GM12872 (cell line): ENCODE measurements around the gene B4GALNT3.

Experiments used
- TF ChIP-seq, protein P1 (sequence below): IDR thresholded peaks from 3 replicates; pipeline ENCODE4 v1.5.1; 2011; ENCODE audit warnings: low read depth, mild to moderate bottlenecking, low read length, moderate library complexity; ENCODE audit not compliant: insufficient read depth

Gene B4GALNT3

DNA sequence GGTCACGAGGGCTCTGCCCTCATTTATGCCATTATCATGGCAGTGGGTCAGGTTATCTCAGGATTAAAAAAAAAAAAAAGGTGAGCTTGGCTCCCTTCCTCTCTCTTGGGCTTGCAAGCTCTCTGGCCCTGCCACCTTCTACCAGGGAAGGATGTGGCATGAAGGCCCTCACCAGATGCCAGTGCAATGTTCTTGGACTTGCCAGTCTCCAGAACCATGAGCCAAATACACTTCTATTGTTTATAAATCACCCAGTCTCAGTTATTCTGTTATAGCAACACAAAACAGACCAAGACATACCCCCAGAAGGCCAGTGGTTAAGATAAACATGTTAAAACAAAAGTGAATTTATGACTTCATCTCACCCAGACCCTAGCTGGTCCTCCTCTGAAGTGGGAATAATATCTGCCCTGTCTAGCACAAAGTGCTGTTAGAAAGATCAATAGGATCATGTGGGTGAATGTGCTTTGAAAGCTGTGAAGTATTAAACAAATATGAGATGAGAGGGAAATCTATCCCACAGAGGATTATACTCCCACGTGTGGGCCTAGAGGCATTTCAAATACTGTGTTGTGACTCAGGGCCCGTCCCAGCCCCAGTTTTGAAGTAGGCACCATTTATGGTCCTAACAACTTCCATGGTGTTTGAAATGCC lies 114.9 kb downstream of the B4GALNT3 start:
- TF ChIP-seq, protein P1, sequence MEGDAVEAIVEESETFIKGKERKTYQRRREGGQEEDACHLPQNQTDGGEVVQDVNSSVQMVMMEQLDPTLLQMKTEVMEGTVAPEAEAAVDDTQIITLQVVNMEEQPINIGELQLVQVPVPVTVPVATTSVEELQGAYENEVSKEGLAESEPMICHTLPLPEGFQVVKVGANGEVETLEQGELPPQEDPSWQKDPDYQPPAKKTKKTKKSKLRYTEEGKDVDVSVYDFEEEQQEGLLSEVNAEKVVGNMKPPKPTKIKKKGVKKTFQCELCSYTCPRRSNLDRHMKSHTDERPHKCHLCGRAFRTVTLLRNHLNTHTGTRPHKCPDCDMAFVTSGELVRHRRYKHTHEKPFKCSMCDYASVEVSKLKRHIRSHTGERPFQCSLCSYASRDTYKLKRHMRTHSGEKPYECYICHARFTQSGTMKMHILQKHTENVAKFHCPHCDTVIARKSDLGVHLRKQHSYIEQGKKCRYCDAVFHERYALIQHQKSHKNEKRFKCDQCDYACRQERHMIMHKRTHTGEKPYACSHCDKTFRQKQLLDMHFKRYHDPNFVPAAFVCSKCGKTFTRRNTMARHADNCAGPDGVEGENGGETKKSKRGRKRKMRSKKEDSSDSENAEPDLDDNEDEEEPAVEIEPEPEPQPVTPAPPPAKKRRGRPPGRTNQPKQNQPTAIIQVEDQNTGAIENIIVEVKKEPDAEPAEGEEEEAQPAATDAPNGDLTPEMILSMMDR = no peak

DNA sequence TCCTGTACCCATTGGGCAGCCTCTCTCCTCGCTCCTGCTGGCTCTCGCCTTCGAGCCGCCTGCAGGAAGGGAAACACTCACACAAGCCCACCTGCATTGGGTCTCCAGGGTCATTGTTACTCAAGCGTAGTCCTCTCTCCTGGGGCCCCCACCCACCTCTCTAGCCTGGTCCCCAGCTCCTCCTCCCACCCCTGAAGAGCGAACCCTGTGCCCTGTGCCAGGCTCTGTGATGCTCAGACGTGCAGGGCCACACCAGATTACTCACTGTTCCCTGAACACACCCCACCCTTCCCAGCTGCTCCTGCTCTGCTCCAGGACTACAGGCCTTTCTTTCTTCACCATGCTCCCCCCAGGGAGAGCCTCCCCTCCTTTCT lies 115.4 kb downstream of the B4GALNT3 start:
- TF ChIP-seq, protein P1 = no peak

DNA sequence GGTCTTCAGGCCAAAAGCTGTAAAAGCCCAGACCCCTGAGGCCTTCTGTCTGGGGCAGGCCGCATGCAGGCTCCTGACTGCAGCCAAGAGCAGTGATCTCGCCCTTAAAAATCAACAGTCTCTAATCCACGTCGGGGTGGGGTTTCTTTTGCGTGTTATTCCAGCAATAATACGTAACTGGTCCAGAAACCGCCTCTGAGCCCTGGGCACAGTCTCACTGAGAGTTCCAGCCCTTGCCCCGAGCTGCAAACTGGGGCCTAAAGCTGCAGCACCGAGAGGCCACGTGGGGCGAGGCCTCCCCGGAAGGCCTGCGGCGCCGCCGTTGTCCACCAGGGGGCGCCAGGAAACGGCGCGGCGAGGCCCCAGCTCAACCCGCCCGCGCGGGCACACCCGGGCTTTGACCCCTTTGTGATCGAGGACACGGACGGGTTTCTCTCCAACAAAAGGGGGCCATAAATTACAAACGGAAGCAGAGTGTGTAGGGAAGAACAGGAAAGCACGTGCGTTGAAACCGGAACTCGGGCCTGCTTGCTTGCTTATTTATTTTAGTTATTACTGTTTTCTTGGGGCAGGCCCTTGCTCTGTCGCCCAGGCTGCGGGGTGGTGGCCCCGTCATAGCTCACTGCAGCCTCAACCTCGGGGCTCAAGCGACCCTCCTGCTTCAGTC lies 116.3 kb downstream of the B4GALNT3 start:
- TF ChIP-seq, protein P1 = peak; percentile 97

DNA sequence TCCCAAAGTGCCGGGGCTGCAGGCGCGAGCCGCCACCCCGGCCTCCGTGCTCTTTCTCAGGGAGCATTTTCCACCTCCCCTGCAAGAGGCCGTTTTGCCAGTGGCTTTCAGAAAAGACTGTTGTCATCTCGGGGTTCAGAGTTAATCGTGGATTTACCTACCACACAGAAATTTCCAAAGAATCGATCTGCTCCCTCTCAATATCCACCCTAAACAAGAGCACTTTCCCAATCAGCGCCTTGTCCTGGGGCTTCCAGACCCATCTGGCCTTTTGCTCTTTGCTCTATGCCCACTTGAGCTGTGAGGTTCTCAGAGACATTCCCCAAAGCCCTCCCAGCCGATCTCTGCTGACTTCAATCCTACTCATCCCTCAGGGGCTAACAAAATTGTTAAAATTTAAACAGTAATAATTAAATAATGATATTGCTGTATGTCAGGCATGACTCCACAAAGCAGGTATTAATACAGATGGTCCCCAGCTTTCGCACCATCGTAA lies 116.9 kb downstream of the B4GALNT3 start:
- TF ChIP-seq, protein P1 = no peak

DNA sequence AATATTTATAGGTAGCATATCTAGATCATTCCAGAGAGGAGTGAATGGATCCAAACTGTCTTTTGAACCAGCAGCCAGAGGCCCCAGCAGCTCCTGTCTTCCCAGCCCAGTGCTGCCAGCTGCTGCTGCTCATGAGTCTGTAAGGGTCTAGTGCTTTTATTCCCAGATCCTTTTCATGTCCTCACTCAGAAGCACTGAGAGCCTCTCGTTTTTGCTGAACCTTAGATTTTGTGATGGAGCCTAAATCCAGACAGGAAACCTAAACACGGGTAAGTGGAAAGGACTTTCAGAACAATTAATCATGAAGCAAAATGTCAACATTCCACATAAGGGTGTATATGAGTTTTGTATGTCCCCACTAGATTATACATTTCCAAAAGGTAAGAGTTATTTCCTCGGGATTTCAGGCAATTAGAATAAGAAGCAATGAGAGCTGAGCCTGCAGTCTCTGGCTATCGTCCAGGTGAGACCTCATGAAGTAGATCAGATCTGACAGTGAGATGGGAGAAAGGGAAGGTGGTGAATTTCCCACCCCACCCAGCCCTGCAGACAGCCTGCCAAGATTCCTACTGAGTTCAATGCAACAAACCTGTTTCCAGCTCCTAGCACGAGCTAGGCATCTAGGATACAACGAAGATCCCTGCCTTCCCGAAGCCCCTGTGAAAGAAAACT lies 119.1 kb downstream of the B4GALNT3 start:
- TF ChIP-seq, protein P1 = no peak

DNA sequence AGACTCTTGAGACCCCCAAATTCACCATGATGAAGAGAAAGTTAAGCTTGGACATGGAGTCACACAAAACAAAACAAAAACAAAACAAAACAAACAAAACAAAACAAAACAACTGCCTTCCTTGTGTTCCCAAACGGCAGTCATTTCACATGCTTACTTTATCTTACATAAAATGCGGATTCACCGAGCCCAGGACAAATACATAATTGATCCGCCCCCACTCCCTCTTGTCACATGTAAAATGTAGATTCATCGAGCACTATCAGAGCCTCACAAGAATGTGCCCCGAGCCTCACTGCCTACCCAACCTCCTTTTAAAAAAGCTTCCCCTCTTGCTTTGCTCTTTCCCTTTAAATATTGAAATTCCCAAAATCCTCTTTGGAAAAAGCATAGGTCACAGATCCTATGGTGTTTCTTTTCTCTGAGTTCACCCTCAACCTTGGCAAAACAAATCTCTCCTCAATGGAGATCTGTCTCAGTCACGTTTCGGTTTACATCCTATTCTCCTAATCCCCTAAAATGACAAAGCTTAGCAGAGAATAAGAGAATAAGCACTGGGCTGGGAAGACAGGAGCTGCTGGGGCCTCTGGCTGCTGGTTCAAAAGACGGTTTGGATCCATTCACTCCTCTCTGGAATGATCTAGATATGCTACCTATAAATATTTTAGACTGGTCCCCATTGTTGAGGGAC lies 119.8 kb downstream of the B4GALNT3 start:
- TF ChIP-seq, protein P1 = no peak

DNA sequence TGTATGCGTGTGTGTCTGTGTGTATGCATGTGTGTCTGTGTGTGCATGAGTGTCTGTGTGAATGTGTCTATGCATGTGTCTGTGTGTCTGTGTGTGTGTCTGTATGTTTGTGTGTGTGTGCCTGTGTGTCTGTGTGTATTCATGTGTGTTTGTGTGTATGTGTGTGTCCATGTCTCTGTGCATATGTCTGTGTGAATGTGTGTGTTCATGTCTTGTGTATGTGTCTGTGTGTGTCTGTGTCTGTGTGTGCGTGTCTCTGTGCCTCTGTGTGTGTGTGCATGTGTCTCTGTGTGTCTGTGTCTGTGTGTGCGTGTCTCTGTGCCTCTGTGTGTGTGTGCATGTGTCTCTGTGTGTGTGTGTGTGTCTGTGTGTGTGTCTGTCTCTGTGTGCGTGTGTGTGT lies 121.1 kb downstream of the B4GALNT3 start:
- TF ChIP-seq, protein P1 = no peak
